ACC112 (cell line): Measurements from ENCODE around the gene C22orf31.

ENCODE experiments used
- H2AFZ ChIP-seq: fragments of 200-600 bp; sonication (generic); one replicate; pipeline ENCODE4 v1.6.0; 2017; ENCODE audit warnings: antibody characterized with exemption, low read length; ENCODE audit not compliant: unreplicated experiment
- H3K27ac ChIP-seq: fragments of 200-600 bp; sonication (generic); 2 replicates; pipeline ENCODE4 v1.5.1; 2014; ENCODE audit warnings: low read depth, mild to moderate bottlenecking, antibody characterized with exemption, low read length, moderate library complexity
- H3K27me3 ChIP-seq: fragments of 200-600 bp; sonication (generic); 2 replicates; pipeline ENCODE4 v1.6.1; 2014; ENCODE audit warnings: mild to moderate bottlenecking, antibody characterized with exemption, low read length, moderate library complexity, mixed read lengths; ENCODE audit not compliant: insufficient read depth
- H3K36me3 ChIP-seq: fragments of 200-600 bp; sonication (generic); 2 replicates; pipeline ENCODE4 v1.6.1; 2016; ENCODE audit warnings: mild to moderate bottlenecking, antibody characterized with exemption, low read length, moderate library complexity, mixed read lengths; ENCODE audit not compliant: insufficient read depth
- H3K4me1 ChIP-seq: fragments of 200-600 bp; sonication (generic); one replicate; pipeline ENCODE4 v1.6.1; 2016; ENCODE audit warnings: low read length, mixed read lengths; ENCODE audit not compliant: insufficient read depth, unreplicated experiment, control insufficient read depth
- H3K4me3 ChIP-seq: fragments of 200-600 bp; sonication (generic); 2 replicates; pipeline ENCODE4 v1.5.1; 2014; ENCODE audit warnings: mild to moderate bottlenecking, low read depth, low read length
- H3K79me2 ChIP-seq: fragments of 200-600 bp; sonication (generic); one replicate; pipeline ENCODE4 v1.6.0; 2016; ENCODE audit warnings: low read length; ENCODE audit not compliant: control insufficient read depth, unreplicated experiment, insufficient read depth

The C22orf31 gene

GRCh38 chr22:29081517-29082236 is 20.0 kb upstream of the C22orf31 start:
- Histone ChIP-seq H3K79me2 (no peaks in the 10 kb centered on the region), H3K27ac (no peak overlapping the region), H3K36me3 (no peaks in the 10 kb centered on the region), H2AFZ (no peak overlapping the region), H3K27me3 (no peaks in the 10 kb centered on the region), H3K4me3 (no peak overlapping the region), H3K4me1 (peaks cover 5% of the 10 kb centered on the region)

GRCh38 chr22:29080106-29080975 is 18.7 kb upstream of the C22orf31 start:
- H3K27me3 ChIP-seq, result no peaks in the 10 kb centered on the region
- H3K27ac ChIP-seq, result no peak overlapping the region
- H3K36me3 ChIP-seq, result no peaks in the 10 kb centered on the region
- no peaks in the 10 kb centered on the region for H3K79me2 ChIP-seq
- H3K4me1 ChIP-seq, result peaks cover 5% of the 10 kb centered on the region
- H2AFZ ChIP-seq, result no peak overlapping the region
- no peak overlapping the region for H3K4me3 ChIP-seq

- H3K4me1 ChIP-seq, result peaks cover 5% of the 10 kb centered on the region
- no peak overlapping the region for H3K4me3 ChIP-seq
- no peak overlapping the region for H2AFZ ChIP-seq
- H3K36me3 ChIP-seq, result no peaks in the 10 kb centered on the region
- H3K27me3 ChIP-seq, result peaks cover 5% of the 10 kb centered on the region
- H3K79me2 ChIP-seq, result no peaks in the 10 kb centered on the region
- no peak overlapping the region for H3K27ac ChIP-seq
Observed at GRCh38 chr22:29079218-29079901, 17.7 kb upstream of the C22orf31 start.

- H3K79me2 ChIP-seq, result no peaks in the 10 kb centered on the region
- H3K27me3 ChIP-seq, result peaks cover 10% of the 10 kb centered on the region
- no peak overlapping the region for H3K4me3 ChIP-seq
- peaks cover under 1% of the 10 kb centered on the region for H3K4me1 ChIP-seq
- H2AFZ ChIP-seq, result no peak overlapping the region
- H3K36me3 ChIP-seq, result no peaks in the 10 kb centered on the region
- no peak overlapping the region for H3K27ac ChIP-seq
Observed at GRCh38 chr22:29078869-29079207, 17.2 kb upstream of the C22orf31 start.

GRCh38 chr22:29078036-29078868 is 16.6 kb upstream of the C22orf31 start:
- Histone ChIP-seq H3K27me3 (peaks cover 16% of the 10 kb centered on the region), H3K79me2 (no peaks in the 10 kb centered on the region), H3K36me3 (no peaks in the 10 kb centered on the region), H3K4me1 (no peaks in the 10 kb centered on the region), H2AFZ (no peak overlapping the region), H3K4me3 (no peak overlapping the region), H3K27ac (no peak overlapping the region)

GRCh38 chr22:29074276-29074772 is 12.7 kb upstream of the C22orf31 start:
- no peaks in the 10 kb centered on the region for H3K79me2 ChIP-seq
- peaks cover 3% of the 10 kb centered on the region for H3K4me1 ChIP-seq
- no peak overlapping the region for H3K27ac ChIP-seq
- H3K27me3 ChIP-seq, result peaks cover 18% of the 10 kb centered on the region
- no peak overlapping the region for H2AFZ ChIP-seq
- H3K4me3 ChIP-seq, result no peak overlapping the region
- H3K36me3 ChIP-seq, result no peaks in the 10 kb centered on the region

GRCh38 chr22:29073618-29074275 is 12.1 kb upstream of the C22orf31 start:
- H2AFZ ChIP-seq, result no peak overlapping the region
- H3K79me2 ChIP-seq, result no peaks in the 10 kb centered on the region
- H3K27ac ChIP-seq, result no peak overlapping the region
- peaks cover 3% of the 10 kb centered on the region for H3K4me1 ChIP-seq
- H3K27me3 ChIP-seq, result peaks cover 18% of the 10 kb centered on the region
- H3K36me3 ChIP-seq, result no peaks in the 10 kb centered on the region
- H3K4me3 ChIP-seq, result peak overlapping the region; percentile 68

- no peaks in the 10 kb centered on the region for H3K36me3 ChIP-seq
- H3K4me3 ChIP-seq, result peak within 1 kb of the TSS; percentile 73
- H2AFZ ChIP-seq, result peak within 1 kb of the TSS; percentile 95
- H3K27me3 ChIP-seq, result peaks cover 18% of the 10 kb centered on the region
- H3K27ac ChIP-seq, result no peak within 1 kb of the TSS
- H3K79me2 ChIP-seq, result no peaks in the 10 kb centered on the region
- peaks cover 3% of the 10 kb centered on the region for H3K4me1 ChIP-seq
Observed at GRCh38 chr22:29072979-29073617, 11.5 kb upstream of the C22orf31 start, which contains the start of gene KREMEN1. Gene KREMEN1, plus strand, starts transcription at chr22:29073035. Its CDS starts 96 bp downstream, at chr22:29073131.

GRCh38 chr22:29072193-29072978 is 10.8 kb upstream of the C22orf31 start:
- Histone ChIP-seq H2AFZ (peak overlapping the region; percentile 95), H3K27me3 (peaks cover 18% of the 10 kb centered on the region), H3K79me2 (no peaks in the 10 kb centered on the region), H3K27ac (no peak overlapping the region), H3K4me1 (peaks cover 3% of the 10 kb centered on the region), H3K4me3 (peak overlapping the region; percentile 73), H3K36me3 (no peaks in the 10 kb centered on the region)
